ENCODE results near the gene PCSK4. TPM values are rescaled to one million over a fixed set of nuclear protein-coding genes. Genes with fewer than 3 reads are reported as not detected.

The PCSK4 gene
- total RNA-seq, 1 experiment from 2014 or later, result 11.1 TPM

DNA sequence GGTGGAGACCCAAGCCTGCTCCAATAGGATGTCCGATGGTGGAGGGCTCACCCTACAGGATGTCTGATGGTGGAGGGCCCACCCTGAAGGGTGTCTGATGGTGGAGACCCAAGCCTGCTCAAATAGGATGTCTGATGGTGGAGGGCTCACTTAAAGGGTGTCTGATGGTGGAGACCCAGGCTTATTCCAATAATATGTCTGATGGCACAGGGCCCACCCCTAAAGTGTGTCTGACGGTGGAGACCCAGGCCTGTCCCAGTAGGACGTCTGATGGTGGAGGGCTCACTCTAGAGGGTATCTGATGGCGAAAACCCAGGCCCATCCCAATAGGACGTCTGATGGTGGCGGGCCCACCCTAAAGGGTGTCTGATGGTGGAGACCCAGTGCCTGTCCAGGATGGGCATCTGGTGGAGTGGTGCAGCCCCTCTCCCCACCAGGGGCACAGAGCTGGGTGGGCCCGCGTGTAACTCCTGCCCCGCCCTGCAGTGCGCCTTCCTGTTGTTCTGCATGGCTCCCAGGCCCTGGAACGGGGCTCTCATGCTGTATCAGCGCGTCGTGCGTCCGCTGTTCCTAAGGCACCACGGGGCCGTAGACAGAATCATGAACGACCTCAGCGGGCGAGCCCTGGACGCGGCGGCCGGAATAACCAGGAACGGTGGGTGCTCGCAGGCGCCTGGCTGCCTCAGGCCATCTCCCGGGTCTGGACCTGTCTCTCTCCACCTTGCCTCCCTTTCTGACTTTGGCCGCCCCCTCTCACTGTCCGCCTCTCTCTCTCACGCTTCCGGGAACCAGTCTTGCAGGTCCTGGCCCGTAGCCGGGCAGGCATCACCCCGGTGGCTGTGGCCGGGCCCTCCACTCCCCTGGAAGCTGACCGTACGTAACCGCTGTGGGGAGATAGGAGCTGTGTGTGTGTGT is 5.9 kb upstream of the PCSK4 start (continued):
- TF ChIP-seq REST (IDR thresholded peaks at IDR 0.05; ENCODE audit: low read depth) (no peak), FOSL1 (IDR thresholded peaks at IDR 0.05; ENCODE audit: low read depth) (no peak)
- TF ChIP-seq, protein P1, sequence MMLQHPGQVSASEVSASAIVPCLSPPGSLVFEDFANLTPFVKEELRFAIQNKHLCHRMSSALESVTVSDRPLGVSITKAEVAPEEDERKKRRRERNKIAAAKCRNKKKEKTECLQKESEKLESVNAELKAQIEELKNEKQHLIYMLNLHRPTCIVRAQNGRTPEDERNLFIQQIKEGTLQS (IDR thresholded peaks at IDR 0.05), result no peak

DNA sequence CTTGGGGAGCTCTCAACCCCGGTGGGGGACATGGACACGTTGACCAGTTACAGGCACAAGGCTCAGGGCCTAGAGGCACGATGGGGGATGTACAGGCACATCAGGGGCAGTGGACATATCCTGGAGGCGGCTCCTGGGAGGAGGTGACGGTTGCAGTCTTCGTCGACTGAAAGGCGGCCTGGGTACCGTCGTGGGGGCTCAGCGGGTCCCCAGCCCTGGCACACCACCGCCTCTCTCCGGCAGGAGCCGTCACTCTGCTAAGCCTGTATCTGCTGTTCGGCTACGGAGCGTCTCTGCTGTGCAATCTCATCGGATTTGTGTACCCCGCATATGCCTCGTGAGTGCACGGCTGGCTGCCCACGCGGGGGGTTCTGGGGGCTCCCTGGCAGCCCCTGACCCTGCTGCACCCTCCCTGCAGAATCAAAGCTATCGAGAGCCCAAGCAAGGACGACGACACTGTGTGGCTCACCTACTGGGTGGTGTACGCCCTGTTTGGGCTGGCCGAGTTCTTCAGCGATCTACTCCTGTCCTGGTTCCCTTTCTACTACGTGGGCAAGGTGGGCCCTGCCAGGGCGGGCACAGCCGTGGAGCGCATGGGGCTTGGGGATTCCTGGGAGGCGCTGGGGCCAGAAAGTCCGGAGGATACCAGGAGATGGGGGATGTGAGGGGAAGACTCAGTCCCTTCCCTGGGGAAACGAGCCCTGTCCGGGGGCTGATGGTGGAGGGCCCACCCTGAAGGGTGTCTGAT is 5.1 kb upstream of the PCSK4 start:
- Histone ChIP-seq H4K20me1 (ENCODE audit: insufficient read depth) (no peaks in the 10 kb centered on the region), H3K4me2 (ENCODE audit: low read length) (no peak overlapping the region), H3K4me1 (ENCODE audit: control insufficient read depth in 1 of 2, insufficient read depth in 2 of 2, low read length in 2 of 2) (peaks cover 13 to 26% of the 10 kb centered on the region in 2 experiments; a peak in 3 of 4 replicates), H3K36me3 (ENCODE audit: control insufficient read depth in 1 of 2, insufficient read depth in 2 of 2, low read length in 2 of 2) (no peaks in the 10 kb centered on the region), H3K27me3 (ENCODE audit: insufficient read depth, low read length) (no peaks in the 10 kb centered on the region), H3K79me2 (ENCODE audit: insufficient read depth, low read length) (peaks cover 7% of the 10 kb centered on the region; the same call in 1 of the 2 replicates), H3K27ac (ENCODE audit: low read depth, low read length) (no peak overlapping the region), H3K9ac (ENCODE audit: low read length) (no peak overlapping the region), H3K9me3 (ENCODE audit: control insufficient read depth in 1 of 2, insufficient read depth in 1 of 2, low read depth in 1 of 2, low read length in 2 of 2) (no peaks in the 10 kb centered on the region), H2AFZ (ENCODE audit: low read depth, low read length, poor library complexity, severe bottlenecking) (no peak overlapping the region), H3K4me3 (replicated peaks in 1 of 2; ENCODE audit: low read depth in 1 of 2, low read length in 2 of 2) (no peak overlapping the region), H3K9me2 (ENCODE audit: insufficient read depth) (no peaks in the 10 kb centered on the region)
- ATAC-seq (no peak), DNase-seq (ENCODE audit: low read depth, low spot score) (no peak)
- TF ChIP-seq ELF1 (IDR thresholded peaks at IDR 0.05; ENCODE audit: borderline replicate concordance, low read depth), result no peak
- intact Hi-C loops (cut with micrococcal nuclease), result no loop called here
- no TSS peak for BruUV-seq (replicated peaks)
- ChIA-PET POLR2A (no interaction called here), RAD21 (ENCODE audit: low non-redundant PET in 1 of 2, low total read pairs in 2 of 2, uncharacterized antibody in 2 of 2, unreplicated experiment in 2 of 2) (no interaction called here), CTCF (no interaction called here)
